ENCODE measurements around the gene VPS45.

Gene VPS45

GRCh38 chr1:150068109-150068435 is 496 bp downstream of the VPS45 start:
- no peak for DNase-seq (ENCODE audit: low read depth)
- H3K4me3 ChIP-seq (ENCODE audit: low read depth, low read length), result peak overlapping the region; percentile 71

GRCh38 chr1:150069923-150070322 is 2.3 kb downstream of the VPS45 start:
- no peak for DNase-seq (ENCODE audit: low read depth)
- H3K4me3 ChIP-seq (ENCODE audit: low read depth, low read length), result no peak overlapping the region

- DNase-seq (ENCODE audit: low read depth), result peak; percentile 1
Measured at GRCh38 chr1:150072959-150073358, 5.4 kb downstream of the VPS45 start.

GRCh38 chr1:150073516-150073915 is 5.9 kb downstream of the VPS45 start:
- no peak for DNase-seq (ENCODE audit: low read depth)
- no peak overlapping the region for H3K4me3 ChIP-seq (ENCODE audit: low read depth, low read length)

More at GRCh38 chr1:150072959-150073358, 5.4 kb downstream of the VPS45 start:
- H3K4me3 ChIP-seq (ENCODE audit: low read depth, low read length), result no peak overlapping the region

GRCh38 chr1:150076066-150076465 is 8.5 kb downstream of the VPS45 start:
- H3K4me3 ChIP-seq (ENCODE audit: low read depth, low read length), result no peak overlapping the region
- DNase-seq (ENCODE audit: low read depth), result no peak

GRCh38 chr1:150076985-150077384 is 9.4 kb downstream of the VPS45 start:
- no peak for DNase-seq (ENCODE audit: low read depth)
- H3K4me3 ChIP-seq (ENCODE audit: low read depth, low read length), result no peak overlapping the region

- DNase-seq (ENCODE audit: low read depth), result no peak
- H3K4me3 ChIP-seq (ENCODE audit: low read depth, low read length), result no peak overlapping the region
Measured at GRCh38 chr1:150080784-150081183, 13.2 kb downstream of the VPS45 start.

GRCh38 chr1:150082494-150082893 is 14.9 kb downstream of the VPS45 start:
- no peak for DNase-seq (ENCODE audit: low read depth)
- H3K4me3 ChIP-seq (ENCODE audit: low read depth, low read length), result no peak overlapping the region

- no peak overlapping the region for H3K4me3 ChIP-seq (ENCODE audit: low read depth, low read length)
- DNase-seq (ENCODE audit: low read depth), result no peak
Measured at GRCh38 chr1:150083907-150084306, 16.3 kb downstream of the VPS45 start.

- H3K4me3 ChIP-seq (ENCODE audit: low read depth, low read length), result no peak overlapping the region
- DNase-seq (ENCODE audit: low read depth), result no peak
Measured at GRCh38 chr1:150085406-150085805, 17.8 kb downstream of the VPS45 start.

- DNase-seq (ENCODE audit: low read depth), result no peak
- no peak overlapping the region for H3K4me3 ChIP-seq (ENCODE audit: low read depth, low read length)
Measured at GRCh38 chr1:150087415-150087814, 19.8 kb downstream of the VPS45 start.

GRCh38 chr1:150089846-150090520 is 22.4 kb downstream of the VPS45 start:
- H3K4me3 ChIP-seq (ENCODE audit: low read depth, low read length), result no peak overlapping the region

GRCh38 chr1:150092180-150092791 is 24.7 kb downstream of the VPS45 start:
- no peak for DNase-seq (ENCODE audit: low read depth)
- no peak overlapping the region for H3K4me3 ChIP-seq (ENCODE audit: low read depth, low read length)

More at GRCh38 chr1:150089846-150090520, 22.4 kb downstream of the VPS45 start:
- no peak for DNase-seq (ENCODE audit: low read depth)

- no peak for DNase-seq (ENCODE audit: low read depth)
- no peak overlapping the region for H3K4me3 ChIP-seq (ENCODE audit: low read depth, low read length)
Measured at GRCh38 chr1:150093805-150094204, 26.2 kb downstream of the VPS45 start.

- DNase-seq (ENCODE audit: low read depth), result no peak
- no peak overlapping the region for H3K4me3 ChIP-seq (ENCODE audit: low read depth, low read length)
Measured at GRCh38 chr1:150094734-150095265, 27.2 kb downstream of the VPS45 start.

GRCh38 chr1:150102986-150103385 is 35.4 kb downstream of the VPS45 start:
- H3K4me3 ChIP-seq (ENCODE audit: low read depth, low read length), result no peak overlapping the region
- no peak for DNase-seq (ENCODE audit: low read depth)

- DNase-seq (ENCODE audit: low read depth), result no peak
- no peak overlapping the region for H3K4me3 ChIP-seq (ENCODE audit: low read depth, low read length)
Measured at GRCh38 chr1:150106341-150106740, 38.8 kb downstream of the VPS45 start.

- DNase-seq (ENCODE audit: low read depth), result no peak
- H3K4me3 ChIP-seq (ENCODE audit: low read depth, low read length), result no peak overlapping the region
Measured at GRCh38 chr1:150109586-150109985, 42.0 kb downstream of the VPS45 start.

- DNase-seq (ENCODE audit: low read depth), result no peak
- H3K4me3 ChIP-seq (ENCODE audit: low read depth, low read length), result no peak overlapping the region
Measured at GRCh38 chr1:150110116-150110515, 42.5 kb downstream of the VPS45 start.

- no peak for DNase-seq (ENCODE audit: low read depth)
- no peak overlapping the region for H3K4me3 ChIP-seq (ENCODE audit: low read depth, low read length)
Measured at GRCh38 chr1:150111670-150112069, 44.1 kb downstream of the VPS45 start.

- H3K4me3 ChIP-seq (ENCODE audit: low read depth, low read length), result no peak overlapping the region
Measured at GRCh38 chr1:150115121-150115520, 47.5 kb downstream of the VPS45 start.

More at GRCh38 chr1:150115121-150115520, 47.5 kb downstream of the VPS45 start:
- DNase-seq (ENCODE audit: low read depth), result no peak

All from skeletal muscle cell (primary cell).